Urothelium cell line (cell line): ENCODE measurements around the gene TSPAN32.
"Not testable (repeated sequence)": the region's sequence is repeated elsewhere in the genome, so short reads cannot be mapped to it uniquely, and the experiment has no call there.

ENCODE experiments used
- DNase-seq: peaks from one replicate; pipeline ENCODE4 v3.0.0; 2011; ENCODE audit warnings: low spot score, mixed read lengths
- FAIRE-seq: peaks from 2 replicates; lab custom pipeline; 2011; peaks lifted over from hg19 to GRCh38; lab: Jason Lieb, UNC

Gene TSPAN32

GRCh38 chr11:2280208-2280607 is 21.6 kb upstream of the TSPAN32 start:
- FAIRE-seq (no peak), DNase-seq (no peak)

GRCh38 chr11:2286350-2286749 is 15.5 kb upstream of the TSPAN32 start:
- FAIRE-seq, DNase-seq: not testable (repeated sequence)

GRCh38 chr11:2287091-2287490 is 14.7 kb upstream of the TSPAN32 start:
- DNase-seq (no peak), FAIRE-seq (no peak)

- no peak for DNase-seq
Measured at GRCh38 chr11:2289350-2289749, 12.5 kb upstream of the TSPAN32 start.

GRCh38 chr11:2289859-2290258 is 12.0 kb upstream of the TSPAN32 start:
- FAIRE-seq: no peak
- no peak for DNase-seq

More at GRCh38 chr11:2289350-2289749, 12.5 kb upstream of the TSPAN32 start:
- no peak for FAIRE-seq

GRCh38 chr11:2290351-2290841 is 11.4 kb upstream of the TSPAN32 start:
- FAIRE-seq: no peak
- no peak for DNase-seq

- FAIRE-seq (no peak), DNase-seq (no peak)
Measured at GRCh38 chr11:2293531-2293971, 8.3 kb upstream of the TSPAN32 start.

GRCh38 chr11:2293984-2294925 is 7.6 kb upstream of the TSPAN32 start:
- DNase-seq (no peak), FAIRE-seq (no peak)

GRCh38 chr11:2294926-2295290 is 6.9 kb upstream of the TSPAN32 start:
- DNase-seq (no peak), FAIRE-seq (no peak)

GRCh38 chr11:2295971-2296912 is 5.6 kb upstream of the TSPAN32 start:
- DNase-seq (no peak), FAIRE-seq (no peak)

GRCh38 chr11:2296913-2297622 is 4.7 kb upstream of the TSPAN32 start:
- DNase-seq: no peak
- FAIRE-seq: no peak

- FAIRE-seq: no peak
- DNase-seq: no peak
Measured at GRCh38 chr11:2297623-2298030, 4.2 kb upstream of the TSPAN32 start.

GRCh38 chr11:2298131-2298794 is 3.5 kb upstream of the TSPAN32 start:
- no peak for FAIRE-seq
- DNase-seq: no peak

GRCh38 chr11:2298795-2299761 is 2.7 kb upstream of the TSPAN32 start:
- no peak for DNase-seq
- FAIRE-seq: no peak

- no peak for DNase-seq
- no peak for FAIRE-seq
Measured at GRCh38 chr11:2299773-2300172, 2.0 kb upstream of the TSPAN32 start.

GRCh38 chr11:2300290-2300935 is 1.4 kb upstream of the TSPAN32 start:
- DNase-seq (no peak), FAIRE-seq (no peak)

GRCh38 chr11:2300936-2301630 is 730 bp upstream of the TSPAN32 start:
- no peak for FAIRE-seq
- no peak for DNase-seq
